CD14-positive monocyte (primary cell): Measurements from ENCODE around the gene TSPAN5. TPM values are rescaled to one million over a fixed set of nuclear protein-coding genes. Genes with fewer than 3 reads are reported as not detected.

Experiments
- DNase-seq, 3 donors: peaks; one replicate each; pipeline ENCODE4 v3.0.0-alpha.2; 2011 to 2022
- H2AFZ ChIP-seq: 2 replicates; pipeline ENCODE4 v1.6.0; 2012; ENCODE audit warnings: mild to moderate bottlenecking, low read depth, low read length, inconsistent platforms; ENCODE audit not compliant: insufficient read depth, poor library complexity, severe bottlenecking
- H3K27ac ChIP-seq, 2 donors: 1 replicate in 1 of 2; 2 replicates in 1 of 2; pipeline ENCODE4 v1.5.1; 2012 to 2013; ENCODE audit warnings: low read length in 2 of 2, control low read depth in 1 of 2, inconsistent platforms in 1 of 2, low read depth in 1 of 2, mild to moderate bottlenecking in 1 of 2
- H3K27me3 ChIP-seq, 2 donors: one replicate each; pipeline versions ENCODE4 v1.6.0 to v1.6.1; 2011 to 2013; ENCODE audit warnings: low read length in 2 of 2; ENCODE audit not compliant: control insufficient read depth in 2 of 2, insufficient read depth in 2 of 2
- H3K36me3 ChIP-seq, 2 donors: replicated peaks in 1 of 2; 1 replicate in 1 of 2; 2 replicates in 1 of 2; pipeline versions ENCODE4 v1.5.1 to v1.6.1; 2012 to 2013; ENCODE audit warnings: low read length in 2 of 2, control low read depth in 1 of 2, inconsistent platforms in 1 of 2, mild to moderate bottlenecking in 1 of 2; ENCODE audit not compliant: insufficient read depth in 2 of 2, control insufficient read depth in 1 of 2
- H3K4me1 ChIP-seq, 2 donors: 1 replicate in 1 of 2; 2 replicates in 1 of 2; pipeline versions ENCODE4 v1.5.1 to v1.6.1; 2012 to 2013; ENCODE audit warnings: low read length in 2 of 2, control low read depth in 1 of 2, inconsistent platforms in 1 of 2, mild to moderate bottlenecking in 1 of 2, moderate library complexity in 1 of 2; ENCODE audit not compliant: insufficient read depth in 2 of 2, control insufficient read depth in 1 of 2
- H3K4me2 ChIP-seq: replicated peaks from 2 replicates; pipeline ENCODE3; 2012; ENCODE audit warnings: low read length, moderate library complexity, mild to moderate bottlenecking; ENCODE audit not compliant: poor library complexity, severe bottlenecking; ENCODE audit errors: extremely low read depth
- H3K4me3 ChIP-seq, 3 experiments: fragments of 200-600 bp in 1 of 3; sonication (generic) in 1 of 3; replicated peaks in 1 of 3; 1 replicate in 2 of 3; 2 replicates in 1 of 3; pipeline ENCODE4 v1.5.1; 2011 to 2013; ENCODE audit warnings: low read length in 3 of 3, mild to moderate bottlenecking in 3 of 3, control low read depth in 2 of 3, low read depth in 2 of 3, inconsistent platforms in 1 of 3, moderate library complexity in 1 of 3
- H3K79me2 ChIP-seq: 2 replicates; pipeline ENCODE4 v1.6.0; 2012; ENCODE audit warnings: mild to moderate bottlenecking, control low read depth, inconsistent platforms, low read length, moderate library complexity; ENCODE audit not compliant: insufficient read depth
- H3K9ac ChIP-seq: 2 replicates; pipeline ENCODE4 v1.6.0; 2017; ENCODE audit warnings: low read length, mild to moderate bottlenecking; ENCODE audit not compliant: insufficient read depth, poor library complexity, severe bottlenecking
- H3K9me3 ChIP-seq, 2 donors: replicated peaks in 1 of 2; 1 replicate in 1 of 2; 2 replicates in 1 of 2; pipeline versions ENCODE4 v1.5.1 to v1.6.1; 2012 to 2013; ENCODE audit warnings: low read length in 2 of 2, control low read depth in 1 of 2; ENCODE audit not compliant: control insufficient read depth in 1 of 2, insufficient read depth in 1 of 2
- H4K20me1 ChIP-seq: 2 replicates; pipeline ENCODE4 v1.6.0; 2012; ENCODE audit warnings: mild to moderate bottlenecking, low read length, control low read depth, moderate library complexity; ENCODE audit not compliant: insufficient read depth
- H3K27ac Mint-ChIP-seq, 7 donors: one replicate each; pipeline ENCODE4 v1.8.0; 2020; ENCODE audit warnings: mild to moderate bottlenecking in 7 of 7, mixed read lengths in 7 of 7, moderate library complexity in 6 of 7, inconsistent platforms in 2 of 7
- H3K27me3 Mint-ChIP-seq, 3 donors: one replicate each; pipeline ENCODE4 v1.8.0; 2021 to 2022; ENCODE audit warnings: low read depth in 3 of 3, mild to moderate bottlenecking in 3 of 3, mixed read lengths in 3 of 3, moderate library complexity in 3 of 3, inconsistent platforms in 1 of 3
- H3K36me3 Mint-ChIP-seq, 2 donors: one replicate each; pipeline ENCODE4 v1.8.0; 2020; ENCODE audit warnings: mixed read lengths in 2 of 2, inconsistent platforms in 1 of 2, mild to moderate bottlenecking in 1 of 2
- H3K4me1 Mint-ChIP-seq: one replicate; pipeline ENCODE4 v1.8.0; 2020; ENCODE audit warnings: mild to moderate bottlenecking, mixed read lengths
- H3K4me3 Mint-ChIP-seq, 2 donors: one replicate each; pipeline ENCODE4 v1.8.0; 2020; ENCODE audit warnings: mild to moderate bottlenecking in 2 of 2, mixed read lengths in 2 of 2, moderate library complexity in 1 of 2
- H3K9me3 Mint-ChIP-seq, 7 donors: one replicate each; pipeline ENCODE4 v1.8.0; 2020 to 2022; ENCODE audit warnings: mixed read lengths in 7 of 7, mild to moderate bottlenecking in 6 of 7, moderate library complexity in 6 of 7, inconsistent platforms in 2 of 7
- WGBS: methylation state at CpG from one replicate; pipeline ENCODE4 v1.1.5; 2013; ENCODE audit warnings: missing lambda C conversion rate; ENCODE audit not compliant: insufficient coverage; 5-methylcytosine and 5-hydroxymethylcytosine counted together
- intact Hi-C, 2 donors: fragments of 100-400 bp; cut with micrococcal nuclease; formaldehyde crosslinking; loops; one replicate each; pipeline versions ENCODE4 v1.15.0 to v1.15.1; 2023
- polyA plus RNA-seq, 3 donors: library from polyadenylated mRNA; depleted of rRNA in 1 of 3; unstranded in 2 of 3; stranded (reverse) in 1 of 3; fragments of 300-500 nt in 2 of 3; fragments of >200 nt in 1 of 3; fragmentation: Illumina TruSeq in 2 of 3; gene quantifications; 1 replicate in 2 of 3; 2 replicates in 1 of 3; pipeline ENCODE4 v1.2.3, GENCODE V29; 2012 to 2021
- TF ChIP-seq, protein P1 (sequence below): fragments of 200-600 bp; IDR thresholded peaks from one replicate; pipeline ENCODE4 v1.8.0; 2022; ENCODE audit warnings: antibody characterized with exemption, mild to moderate bottlenecking

Gene TSPAN5
- polyA plus RNA-seq, 3 donors, result 0.09 to 1.1 (median 0.13) TPM

DNA sequence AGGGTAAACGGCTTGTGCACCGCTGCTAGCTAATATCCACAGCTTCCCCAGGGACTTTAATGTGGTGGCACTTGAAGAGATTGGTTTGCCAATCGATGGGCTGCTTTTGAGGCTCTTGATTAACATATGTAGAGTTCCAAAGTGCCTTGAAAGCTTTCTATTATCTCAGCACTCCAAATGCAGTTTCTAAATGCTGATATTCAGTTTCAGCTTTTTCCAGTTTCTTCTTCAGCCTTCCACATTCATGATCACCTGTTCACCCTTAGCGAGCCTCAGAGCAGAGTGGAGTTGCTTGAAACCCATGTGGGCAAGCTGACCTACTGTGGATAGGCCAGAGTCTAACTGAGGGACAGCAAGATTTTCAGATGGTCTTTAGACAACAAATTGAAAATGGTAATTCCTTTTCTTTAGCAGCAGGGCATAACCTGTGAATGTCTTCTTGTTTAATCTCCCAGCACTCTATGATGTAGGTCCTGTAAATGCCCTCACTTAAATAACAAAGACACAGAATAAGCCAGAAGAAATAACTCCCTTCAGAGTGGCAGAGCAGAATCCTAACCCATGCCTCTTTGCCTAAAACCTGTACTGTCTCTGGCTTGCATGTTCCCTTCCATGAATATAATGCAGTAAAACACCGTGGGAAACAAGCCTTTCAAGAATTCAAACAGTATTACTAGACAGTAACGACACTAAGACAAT is 99.8 kb downstream of the TSPAN5 start:
- H3K4me2 ChIP-seq, result no peak overlapping the region
- H3K9ac ChIP-seq, result no peak overlapping the region
- DNase-seq, result no peak
- Mint-ChIP-seq H3K36me3 (no peaks in the 10 kb centered on the region), H3K27me3 (peaks cover 0 to 1% (median 0%) of the 10 kb centered on the region in 3 donors), H3K4me1 (no peaks in the 10 kb centered on the region), H3K9me3 (no peaks in the 10 kb centered on the region), H3K27ac (no peak overlapping the region), H3K4me3 (no peak overlapping the region)
- no peaks in the 10 kb centered on the region for H4K20me1 ChIP-seq
- H3K79me2 ChIP-seq, result no peaks in the 10 kb centered on the region
- H3K36me3 ChIP-seq, result no peaks in the 10 kb centered on the region
- TF ChIP-seq, protein P1, sequence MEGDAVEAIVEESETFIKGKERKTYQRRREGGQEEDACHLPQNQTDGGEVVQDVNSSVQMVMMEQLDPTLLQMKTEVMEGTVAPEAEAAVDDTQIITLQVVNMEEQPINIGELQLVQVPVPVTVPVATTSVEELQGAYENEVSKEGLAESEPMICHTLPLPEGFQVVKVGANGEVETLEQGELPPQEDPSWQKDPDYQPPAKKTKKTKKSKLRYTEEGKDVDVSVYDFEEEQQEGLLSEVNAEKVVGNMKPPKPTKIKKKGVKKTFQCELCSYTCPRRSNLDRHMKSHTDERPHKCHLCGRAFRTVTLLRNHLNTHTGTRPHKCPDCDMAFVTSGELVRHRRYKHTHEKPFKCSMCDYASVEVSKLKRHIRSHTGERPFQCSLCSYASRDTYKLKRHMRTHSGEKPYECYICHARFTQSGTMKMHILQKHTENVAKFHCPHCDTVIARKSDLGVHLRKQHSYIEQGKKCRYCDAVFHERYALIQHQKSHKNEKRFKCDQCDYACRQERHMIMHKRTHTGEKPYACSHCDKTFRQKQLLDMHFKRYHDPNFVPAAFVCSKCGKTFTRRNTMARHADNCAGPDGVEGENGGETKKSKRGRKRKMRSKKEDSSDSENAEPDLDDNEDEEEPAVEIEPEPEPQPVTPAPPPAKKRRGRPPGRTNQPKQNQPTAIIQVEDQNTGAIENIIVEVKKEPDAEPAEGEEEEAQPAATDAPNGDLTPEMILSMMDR, result no peak
- intact Hi-C loops, result no loop called here
- no peaks in the 10 kb centered on the region for H3K9me3 ChIP-seq
- no peak overlapping the region for H3K27ac ChIP-seq
- H2AFZ ChIP-seq, result no peak overlapping the region
- 100% methylated on average over 4 of the region's 6 CpGs for whole genome bisulfite sequencing
- no peak overlapping the region for H3K4me3 ChIP-seq
- H3K4me1 ChIP-seq, result no peaks in the 10 kb centered on the region
- no peaks in the 10 kb centered on the region for H3K27me3 ChIP-seq

DNA sequence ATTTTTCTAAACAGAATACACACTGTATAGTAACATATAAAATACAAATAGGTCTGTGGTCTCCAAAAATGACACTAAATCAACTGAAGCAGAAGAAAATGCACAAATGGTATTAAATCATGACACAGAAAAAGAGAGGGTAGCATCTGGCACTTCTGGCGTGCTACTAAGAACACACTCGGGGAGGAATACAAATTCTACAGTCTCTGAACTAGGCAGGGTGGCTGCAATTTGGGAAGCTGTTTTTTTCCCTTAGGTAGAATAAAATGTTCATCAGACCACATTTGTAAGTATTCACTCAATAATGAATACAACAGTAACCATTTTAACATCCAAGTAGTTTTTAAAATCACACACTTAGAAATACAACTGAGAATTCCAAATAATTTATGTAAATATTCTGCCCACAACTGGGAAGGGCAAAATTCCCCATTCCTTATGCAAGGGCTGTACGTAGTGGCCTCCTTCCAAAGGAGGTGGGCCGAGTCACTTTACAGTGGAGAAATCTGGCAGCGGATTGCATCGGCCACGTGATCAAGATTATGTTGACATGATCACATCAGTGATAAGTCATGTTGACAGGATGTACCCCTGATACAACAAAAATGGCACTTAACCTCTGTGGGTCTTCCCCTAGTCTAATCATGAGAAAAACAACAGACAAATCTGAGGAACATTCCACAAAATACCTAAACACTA is 101.1 kb downstream of the TSPAN5 start:
- no peak overlapping the region for H2AFZ ChIP-seq
- H3K9ac ChIP-seq, result no peak overlapping the region
- no peak overlapping the region for H3K4me2 ChIP-seq
- DNase-seq, result no peak
- 83% methylated on average over 2 of the region's 7 CpGs for WGBS
- Mint-ChIP-seq H3K9me3 (no peaks in the 10 kb centered on the region), H3K36me3 (no peaks in the 10 kb centered on the region), H3K4me1 (no peaks in the 10 kb centered on the region), H3K4me3 (no peak overlapping the region), H3K27me3 (peaks cover 0 to 1% (median 0%) of the 10 kb centered on the region in 3 donors), H3K27ac (no peak overlapping the region)
- no peak overlapping the region for H3K4me3 ChIP-seq
- H3K36me3 ChIP-seq, result no peaks in the 10 kb centered on the region
- no peaks in the 10 kb centered on the region for H3K79me2 ChIP-seq
- TF ChIP-seq, protein P1, result no peak
- no peaks in the 10 kb centered on the region for H4K20me1 ChIP-seq
- no peaks in the 10 kb centered on the region for H3K9me3 ChIP-seq
- no peak overlapping the region for H3K27ac ChIP-seq
- intact Hi-C loops, result no loop called here
- no peaks in the 10 kb centered on the region for H3K27me3 ChIP-seq
- no peaks in the 10 kb centered on the region for H3K4me1 ChIP-seq
